Activated T-cell treated with anti-CD3 and anti-CD28 coated beads for 48 hours (primary cell): ENCODE data around the gene UMODL1.

Experiments used
- DNase-seq: peaks from one replicate; pipeline ENCODE4 v3.0.0-alpha.2; 2020; ENCODE audit warnings: low read depth

Gene UMODL1

GRCh38 chr21:42149656-42150473, 78.7 kb downstream of the UMODL1 start:
- DNase-seq = no peak

- DNase-seq = no peak
Observed at GRCh38 chr21:42150474-42151085, 79.5 kb downstream of the UMODL1 start.

GRCh38 chr21:42151148-42151947, 80.2 kb downstream of the UMODL1 start:
- DNase-seq = no peak

- no peak for DNase-seq
Observed at GRCh38 chr21:42151948-42152220, 80.8 kb downstream of the UMODL1 start.

GRCh38 chr21:42153046-42153686, 82.0 kb downstream of the UMODL1 start:
- no peak for DNase-seq

GRCh38 chr21:42153746-42154145, 82.6 kb downstream of the UMODL1 start:
- DNase-seq = no peak

GRCh38 chr21:42154237-42155044, 83.3 kb downstream of the UMODL1 start:
- no peak for DNase-seq

- DNase-seq = no peak
Observed at GRCh38 chr21:42155045-42155855, 84.1 kb downstream of the UMODL1 start.

GRCh38 chr21:42156690-42157605, 85.8 kb downstream of the UMODL1 start:
- DNase-seq = no peak

GRCh38 chr21:42157606-42158310, 86.6 kb downstream of the UMODL1 start:
- no peak for DNase-seq

GRCh38 chr21:42158846-42159245, 87.7 kb downstream of the UMODL1 start:
- no peak for DNase-seq

GRCh38 chr21:42159560-42160110, 88.5 kb downstream of the UMODL1 start:
- DNase-seq = no peak

- no peak for DNase-seq
Observed at GRCh38 chr21:42160111-42160721, 89.1 kb downstream of the UMODL1 start.

GRCh38 chr21:42160765-42161164, 89.6 kb downstream of the UMODL1 start:
- DNase-seq = no peak

GRCh38 chr21:42161401-42161955, 90.4 kb downstream of the UMODL1 start:
- no peak for DNase-seq

GRCh38 chr21:42161956-42162681, 91.0 kb downstream of the UMODL1 start:
- no peak for DNase-seq

- DNase-seq = no peak
Observed at GRCh38 chr21:42162831-42163510, 91.9 kb downstream of the UMODL1 start.
